GM18505 (cell line): Measurements from ENCODE around the gene HLF.

Source experiments
- ATAC-seq: cut with Tn5 transposase; IDR thresholded peaks from one replicate; pipeline ENCODE4 v1.9.1; 2021; ENCODE audit not compliant: unreplicated experiment
- POLR2A ChIP-seq: IDR thresholded peaks from 4 replicates; pipeline ENCODE4 v1.6.1; 2011; ENCODE audit warnings: borderline replicate concordance; ENCODE audit not compliant: insufficient read depth, insufficient read length; ENCODE audit errors: extremely low read depth

The HLF gene

DNA sequence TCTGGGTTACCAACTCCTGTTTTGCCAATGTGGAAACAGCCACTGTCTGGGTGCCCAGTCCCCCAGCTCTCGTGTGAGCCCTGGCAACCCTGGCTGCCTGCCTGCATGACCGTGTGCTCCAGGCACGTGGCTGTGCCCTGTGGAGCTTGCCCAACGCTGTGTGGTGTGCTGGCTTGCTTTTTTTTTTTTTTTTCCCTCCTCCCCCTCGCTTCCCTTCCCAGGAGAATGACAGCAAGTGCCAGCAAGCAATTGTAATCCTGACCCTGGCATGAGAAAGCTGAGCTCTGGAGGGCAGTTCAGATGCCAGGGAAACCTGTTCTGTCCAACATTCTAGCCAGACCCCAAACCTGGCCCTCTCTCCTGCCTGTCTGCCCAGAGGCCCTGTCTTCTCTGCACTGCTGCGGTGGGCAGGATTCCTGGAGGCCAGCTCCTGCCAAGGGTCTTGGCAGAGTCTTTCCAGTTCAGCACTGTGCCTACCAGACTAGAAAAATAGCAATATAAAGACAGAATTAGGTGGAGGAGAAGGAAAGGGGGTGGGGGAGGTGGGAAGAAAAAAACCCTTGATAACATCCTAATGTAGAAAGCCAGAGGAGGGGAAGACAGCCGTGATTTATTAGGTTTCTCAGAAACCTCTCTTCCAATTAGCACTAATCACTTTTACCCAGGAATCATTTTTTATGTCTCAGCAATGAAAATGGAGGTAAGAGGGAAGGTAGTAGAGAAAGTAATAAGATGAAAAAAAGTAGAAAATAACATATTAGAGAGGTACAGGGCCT is 9.0 kb downstream of the HLF start:
- no peak for TF ChIP-seq POLR2A
- ATAC-seq, result no peak

DNA sequence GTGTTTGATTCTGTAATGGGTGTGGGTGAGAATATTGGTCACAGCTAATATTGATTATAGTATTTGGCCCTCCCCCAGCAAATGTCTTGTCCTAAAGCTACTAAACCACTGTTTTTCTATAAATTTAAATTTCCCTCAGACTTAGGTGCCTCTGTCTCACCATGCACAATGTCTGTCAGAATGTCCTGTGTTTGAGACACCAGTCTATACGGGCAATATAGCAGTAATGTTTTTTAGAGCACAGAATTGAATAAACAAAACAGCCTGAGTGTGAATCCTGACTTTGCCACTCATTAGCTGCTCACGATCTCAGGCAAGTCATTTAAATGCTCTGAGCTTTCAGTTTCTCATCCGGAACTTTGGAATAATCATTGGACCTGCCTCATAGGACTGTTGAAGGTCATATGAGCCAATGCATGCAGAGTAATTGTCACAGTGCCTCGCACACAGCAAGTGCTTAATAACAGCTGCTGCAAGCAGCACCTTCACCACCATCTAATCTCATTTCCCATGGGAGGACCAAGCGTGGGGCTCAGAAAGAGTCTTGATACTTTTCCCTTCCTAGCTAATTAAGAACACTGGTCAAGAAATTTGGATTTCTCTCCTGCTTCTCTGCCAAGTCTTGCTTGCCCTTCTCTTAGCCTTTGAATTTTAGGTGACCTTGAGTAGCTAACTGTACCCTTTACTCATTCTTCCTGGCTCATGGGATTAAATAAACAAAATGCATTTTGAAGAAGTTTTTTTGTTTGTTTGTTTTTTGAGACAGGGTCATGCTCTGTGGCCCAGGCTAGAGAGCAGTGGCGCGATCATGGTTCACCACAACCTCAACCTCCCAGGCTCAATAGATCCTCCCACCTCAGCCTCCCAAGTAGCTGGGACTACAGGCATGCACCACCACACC is 9.8 kb downstream of the HLF start:
- ATAC-seq, result no peak
- no peak for TF ChIP-seq POLR2A

GRCh38 chr17:55275894-55276804 is 11.4 kb downstream of the HLF start:
- no peak for ATAC-seq
- no peak for TF ChIP-seq POLR2A

GRCh38 chr17:55278173-55278961 is 13.6 kb downstream of the HLF start:
- no peak for ATAC-seq
- TF ChIP-seq POLR2A, result no peak

GRCh38 chr17:55279203-55279602 is 14.4 kb downstream of the HLF start:
- ATAC-seq, result no peak
- no peak for TF ChIP-seq POLR2A

DNA sequence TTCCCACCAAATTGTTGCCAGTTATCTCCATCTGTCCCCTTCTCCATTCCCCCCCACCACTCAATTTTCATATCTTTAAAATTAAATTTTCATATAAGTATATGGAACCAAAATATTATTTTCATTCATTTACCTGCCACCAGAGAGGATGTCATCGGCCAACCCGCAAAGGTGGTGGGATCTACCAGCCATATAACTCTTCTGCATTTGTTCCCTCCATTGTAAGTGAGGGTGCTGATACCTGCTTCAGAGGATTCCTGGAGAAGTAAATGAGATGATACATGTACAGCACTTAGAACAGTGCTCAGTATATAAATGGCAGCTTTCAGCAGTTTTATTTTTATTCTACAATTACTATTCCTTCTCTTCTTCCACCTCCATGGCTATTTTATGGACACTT is 15.0 kb downstream of the HLF start:
- TF ChIP-seq POLR2A, result no peak
- ATAC-seq, result no peak

DNA sequence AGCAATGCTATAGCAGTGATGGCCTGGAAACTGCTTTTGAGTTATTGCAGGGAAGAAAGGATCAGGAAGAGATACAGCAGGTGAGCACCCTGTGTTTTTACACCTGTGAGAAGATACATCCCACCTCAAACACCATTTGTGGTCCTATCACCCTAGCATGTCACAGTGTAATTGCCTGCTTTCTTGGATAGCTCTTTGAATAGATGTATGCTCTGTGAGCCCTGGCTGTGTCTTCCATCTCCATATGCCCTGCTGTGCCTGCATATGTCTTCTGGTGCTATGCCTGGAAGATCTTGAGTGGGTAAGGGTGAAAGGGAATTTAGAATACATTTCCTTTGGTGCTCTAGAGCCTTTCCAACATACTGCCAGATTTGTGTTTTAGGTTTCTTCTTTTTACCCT is 15.5 kb downstream of the HLF start:
- no peak for ATAC-seq
- TF ChIP-seq POLR2A, result no peak

- no peak for ATAC-seq
- TF ChIP-seq POLR2A, result no peak
These were observed 17.1 kb downstream of the HLF start for GRCh38 chr17:55281649-55282378.

GRCh38 chr17:55282379-55282702 is 17.6 kb downstream of the HLF start:
- no peak for TF ChIP-seq POLR2A
- ATAC-seq, result no peak

DNA sequence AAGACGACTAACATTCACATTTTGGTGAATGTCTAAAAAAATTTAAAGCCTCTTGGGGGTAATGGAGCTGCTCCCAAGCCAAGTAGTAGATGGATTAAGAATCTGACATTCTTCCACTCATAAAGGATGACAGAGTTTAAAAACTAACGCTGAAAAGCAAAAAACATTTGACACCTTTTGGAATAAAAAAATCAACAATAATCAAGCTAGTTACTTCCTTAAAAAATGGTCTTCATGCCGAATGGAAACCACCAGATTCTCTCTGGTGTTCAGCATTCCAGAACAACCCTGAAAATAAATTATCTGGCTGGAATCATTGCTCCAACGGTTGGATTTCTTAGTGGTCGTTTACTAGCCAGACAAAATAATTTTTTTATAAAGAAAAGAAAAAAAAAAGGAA is 18.0 kb downstream of the HLF start:
- ATAC-seq, result no peak
- no peak for TF ChIP-seq POLR2A

DNA sequence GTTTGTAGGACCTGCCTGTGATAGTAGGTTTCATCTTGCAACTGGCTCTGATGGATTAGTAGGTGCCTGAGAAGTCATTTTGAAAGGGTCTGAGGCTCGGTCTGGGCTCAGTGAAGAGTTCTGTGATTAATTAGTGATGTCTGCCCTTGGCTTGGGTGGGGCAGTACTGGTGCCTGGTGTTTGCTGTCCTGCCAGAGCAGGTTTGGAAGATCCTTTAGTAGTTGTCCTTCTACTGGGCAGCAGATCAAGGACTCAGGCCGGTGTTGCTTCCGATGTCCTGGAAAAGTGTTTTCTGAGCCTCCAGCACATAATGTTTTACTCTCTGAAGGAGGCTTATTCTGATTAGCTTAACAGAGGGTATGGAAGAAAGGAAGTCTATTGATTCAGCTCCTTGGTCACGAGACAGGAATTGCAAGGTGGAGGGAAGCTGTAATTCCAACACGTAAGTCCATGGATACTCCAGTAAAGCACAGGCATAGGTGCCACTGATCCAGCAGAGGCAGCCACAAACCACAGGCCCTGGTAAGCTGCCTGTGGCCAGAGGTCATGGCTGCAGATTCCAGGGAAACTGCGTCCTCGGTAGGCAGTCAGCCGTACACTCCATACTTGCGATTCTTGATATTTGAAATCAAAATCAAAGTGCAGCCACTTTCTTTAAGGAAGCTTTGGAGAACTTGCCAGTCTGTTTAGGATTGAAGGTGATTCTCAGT is 18.7 kb downstream of the HLF start:
- no peak for ATAC-seq

More for the DNA sequence above, 18.7 kb downstream of the HLF start:
- no peak for TF ChIP-seq POLR2A
